ENCODE measurements around the gene CASP1.

The CASP1 gene

DNA sequence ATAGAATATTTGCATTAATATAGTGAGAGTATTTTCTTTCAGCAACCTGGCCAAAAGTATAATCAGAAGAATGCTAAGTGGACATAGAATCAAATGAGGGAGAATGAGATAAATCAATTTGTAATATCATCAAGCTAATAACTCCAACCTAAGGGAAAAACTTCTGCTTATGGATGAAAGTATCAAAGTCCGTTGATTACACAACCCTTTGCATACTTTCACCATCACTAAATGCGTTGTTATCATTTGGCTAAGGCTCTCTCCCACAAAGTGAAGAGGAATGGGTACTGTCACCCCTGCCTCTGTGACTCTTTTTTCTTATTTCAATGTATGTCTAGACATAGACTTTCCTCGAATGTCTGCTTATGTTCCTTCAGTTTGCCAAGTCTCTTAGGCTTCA, 50.1 kb downstream of the CASP1 start:
- no peak for DNase-seq (ENCODE audit: low read depth)

DNA sequence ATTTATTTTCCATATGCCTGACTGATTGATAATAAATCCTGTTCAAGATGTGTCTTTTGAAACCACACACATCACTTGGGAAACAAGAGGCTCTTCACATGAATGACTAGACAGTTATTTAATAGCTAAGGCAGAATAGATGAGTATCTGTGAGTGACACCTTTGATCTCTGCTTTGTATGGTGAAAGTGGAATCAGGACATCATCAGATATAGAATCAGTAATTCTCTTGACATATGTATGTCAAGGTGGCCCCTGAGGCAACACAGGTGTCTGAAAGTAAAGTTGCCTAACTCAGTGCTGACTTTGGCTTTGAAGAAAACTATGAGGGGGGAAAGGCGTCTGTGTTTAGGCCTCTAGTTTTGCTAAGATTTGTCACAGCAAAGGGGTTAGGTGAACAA, 55.1 kb downstream of the CASP1 start:
- DNase-seq (ENCODE audit: low read depth): no peak
